CD4-positive, alpha-beta T cell treated with Interleukin-4 for 4 hours (primary cell): Measurements from ENCODE around the gene MCRS1.
"Not testable (repeated sequence)": the region's sequence is repeated elsewhere in the genome, so short reads cannot be mapped to it uniquely, and the experiment has no call there.

ENCODE experiments used
- DNase-seq: peaks from one replicate; pipeline ENCODE4 v3.0.0-alpha.2; 2020

MCRS1 gene

GRCh38 chr12:49509681-49510080 is 58.3 kb downstream of the MCRS1 start:
- DNase-seq: not testable (repeated sequence)
